ENCODE data around the gene FOXJ1. TPM values are rescaled to one million over a fixed set of nuclear protein-coding genes. Genes with fewer than 3 reads are reported as not detected.
A peak's percentile ranks its signal among the peaks of the same experiment; 100 is the strongest.

Gene FOXJ1
- total RNA-seq, 1 experiment from 2014 or later, result 4.0 TPM

DNA sequence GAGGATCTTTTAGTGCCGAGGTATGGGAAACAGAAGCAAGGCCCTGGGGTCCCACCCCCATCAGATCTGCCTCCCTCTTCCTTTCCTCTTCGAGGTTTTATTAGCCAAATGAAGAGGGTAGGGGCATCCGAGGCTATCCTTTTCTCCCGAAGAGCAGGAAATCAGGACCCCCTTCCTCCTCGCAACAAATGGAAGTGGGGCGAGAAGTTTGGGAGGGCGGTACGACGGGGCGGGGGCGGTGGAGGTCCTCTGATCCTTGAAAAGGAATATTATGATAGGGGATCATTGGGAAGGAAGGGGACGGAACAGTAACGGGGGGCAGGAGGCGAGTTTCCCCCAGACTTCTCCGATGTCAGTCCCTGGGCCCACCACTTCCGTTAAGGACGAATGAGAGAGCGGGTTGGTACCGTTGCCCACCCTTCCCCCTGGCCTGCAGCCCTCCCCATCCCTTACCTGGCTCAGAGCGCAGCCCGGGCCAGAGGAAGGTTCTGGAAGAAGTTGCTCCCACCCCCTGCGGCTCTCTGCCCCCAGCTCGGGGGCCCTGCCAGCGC lies 309 bp downstream of the FOXJ1 start:
- peaks cover 24% of the 10 kb centered on the region for H3K4me1 ChIP-seq (ENCODE audit: insufficient read depth, low read length)
- no peak overlapping the region for H3T11ph ChIP-seq (ENCODE audit: low read length)
- no peaks in the 10 kb centered on the region for H3K79me1 ChIP-seq (ENCODE audit: insufficient read depth, low read depth, low read length, poor library complexity, severe bottlenecking)
- Mint-ChIP-seq H3K4me1 (peaks cover 68 to 76% of the 10 kb centered on the region in 2 experiments), H3K36me3 (ENCODE audit: insufficient read depth in 1 of 3, low read depth in 3 of 3) (no peaks in the 10 kb centered on the region), H3K27me3 (ENCODE audit: low read depth) (peaks cover 92% of the 10 kb centered on the region), H3K27ac (no peak overlapping the region), H3K9me3 (peaks cover 0 to 1% of the 10 kb centered on the region in 2 experiments; a peak in 2 of 5 replicates), H3K4me3 (peak overlapping the region; percentile 60 to 86)
- H2BK20ac ChIP-seq (ENCODE audit: low read depth, low read length, poor library complexity, severe bottlenecking), result no peak overlapping the region
- no peak overlapping the region for H4K8ac ChIP-seq (replicated peaks; ENCODE audit: insufficient read length, low read depth, low read length)
- H3K27ac ChIP-seq (ENCODE audit: insufficient read length, low read depth, low read length), result no peak overlapping the region
- no peaks in the 10 kb centered on the region for H3K9me3 ChIP-seq (ENCODE audit: control insufficient read depth, low read depth, low read length)
- H3K23ac ChIP-seq (ENCODE audit: insufficient read length, low read depth, low read length), result no peak overlapping the region
- H2AK5ac ChIP-seq (ENCODE audit: insufficient read length, low read length), result no peak overlapping the region
- no CpG with 5 or more reads among the region's 24 CpGs for WGBS (ENCODE audit: extremely low coverage, insufficient read length, low lambda C conversion rate)
- H3K18ac ChIP-seq (ENCODE audit: insufficient read length, low read depth, low read length), result no peak overlapping the region
- H3K14ac ChIP-seq (ENCODE audit: insufficient read depth, low read length), result no peak overlapping the region
- TF ChIP-seq, protein P1, sequence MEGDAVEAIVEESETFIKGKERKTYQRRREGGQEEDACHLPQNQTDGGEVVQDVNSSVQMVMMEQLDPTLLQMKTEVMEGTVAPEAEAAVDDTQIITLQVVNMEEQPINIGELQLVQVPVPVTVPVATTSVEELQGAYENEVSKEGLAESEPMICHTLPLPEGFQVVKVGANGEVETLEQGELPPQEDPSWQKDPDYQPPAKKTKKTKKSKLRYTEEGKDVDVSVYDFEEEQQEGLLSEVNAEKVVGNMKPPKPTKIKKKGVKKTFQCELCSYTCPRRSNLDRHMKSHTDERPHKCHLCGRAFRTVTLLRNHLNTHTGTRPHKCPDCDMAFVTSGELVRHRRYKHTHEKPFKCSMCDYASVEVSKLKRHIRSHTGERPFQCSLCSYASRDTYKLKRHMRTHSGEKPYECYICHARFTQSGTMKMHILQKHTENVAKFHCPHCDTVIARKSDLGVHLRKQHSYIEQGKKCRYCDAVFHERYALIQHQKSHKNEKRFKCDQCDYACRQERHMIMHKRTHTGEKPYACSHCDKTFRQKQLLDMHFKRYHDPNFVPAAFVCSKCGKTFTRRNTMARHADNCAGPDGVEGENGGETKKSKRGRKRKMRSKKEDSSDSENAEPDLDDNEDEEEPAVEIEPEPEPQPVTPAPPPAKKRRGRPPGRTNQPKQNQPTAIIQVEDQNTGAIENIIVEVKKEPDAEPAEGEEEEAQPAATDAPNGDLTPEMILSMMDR (conservative IDR thresholded peaks at IDR 0.05), result no peak
- H3K4ac ChIP-seq (ENCODE audit: low read depth, low read length), result no peak overlapping the region
- no peak overlapping the region for H2AFZ ChIP-seq (ENCODE audit: low read length)
- no peak for DNase-seq
- H2BK5ac ChIP-seq (ENCODE audit: insufficient read length, low read length), result no peak overlapping the region
- H3K27me3 ChIP-seq (ENCODE audit: insufficient read depth, low read length), result peaks cover 45% of the 10 kb centered on the region
- no peak overlapping the region for H2BK15ac ChIP-seq (ENCODE audit: low read depth, low read length)
- H3K23me2 ChIP-seq (ENCODE audit: insufficient read length, low read depth, low read length, poor library complexity, severe bottlenecking), result peaks cover 37% of the 10 kb centered on the region
- no peak overlapping the region for H2BK12ac ChIP-seq (ENCODE audit: insufficient read length, low read depth, low read length)
- no peak overlapping the region for H2BK120ac ChIP-seq (ENCODE audit: low read depth, low read length, poor library complexity, severe bottlenecking)
- no peaks in the 10 kb centered on the region for H4K20me1 ChIP-seq (ENCODE audit: control insufficient read depth, insufficient read depth, insufficient read length)
- H3K79me2 ChIP-seq (ENCODE audit: insufficient read depth, low read length), result no peaks in the 10 kb centered on the region
- no peak overlapping the region for H3K9ac ChIP-seq (ENCODE audit: extremely low read depth, insufficient read length, low read length)
- no peak overlapping the region for H4K91ac ChIP-seq (ENCODE audit: insufficient read length, low read depth, low read length)
- H4K5ac ChIP-seq (ENCODE audit: insufficient read length, low read depth, low read length), result no peak overlapping the region
- H3K4me2 ChIP-seq (ENCODE audit: insufficient read depth, insufficient read length, low read length), result peak overlapping the region; percentile 84
- no peak overlapping the region for H3K56ac ChIP-seq (ENCODE audit: insufficient read length, low read depth, low read length)

All from H9 (cell line).